Bronchial epithelial cell (primary cell): ENCODE data around the gene MAF. TPM values are rescaled to one million over a fixed set of nuclear protein-coding genes. Genes with fewer than 3 reads are reported as not detected.

Source experiments
- DNase-seq: peaks from one replicate; pipeline ENCODE4 v3.0.0-alpha.2; 2010; ENCODE audit warnings: low read depth
- FAIRE-seq: peaks from 2 replicates; lab custom pipeline; 2011; peaks lifted over from hg19 to GRCh38; lab: Jason Lieb, UNC
- H3K27me3 ChIP-seq: 2 replicates; pipeline ENCODE4 v1.5.1; 2011; ENCODE audit warnings: low read length; ENCODE audit not compliant: control insufficient read depth, insufficient read depth
- H3K36me3 ChIP-seq: 2 replicates; pipeline ENCODE4 v1.5.1; 2011; ENCODE audit warnings: low read length; ENCODE audit not compliant: control insufficient read depth, insufficient read depth
- H3K4me3 ChIP-seq: 2 replicates; pipeline ENCODE4 v1.5.1; 2011; ENCODE audit warnings: mild to moderate bottlenecking, low read depth, low read length, control low read depth
- CTCF ChIP-seq: IDR thresholded peaks from 2 replicates; pipeline ENCODE4 v1.5.1; 2011; ENCODE audit warnings: mild to moderate bottlenecking, moderate library complexity, low read length, control low read depth, inconsistent platforms; ENCODE audit not compliant: insufficient read depth, severe bottlenecking
- total RNA-seq: library from RNA; depleted of rRNA; stranded (reverse); fragments of >200 nt; gene quantifications from 2 replicates; pipeline ENCODE4 v1.2.1, GENCODE V29; 2014

The MAF gene
- total RNA-seq, 1 donor from 2014 or later, result 6.3 TPM

DNA sequence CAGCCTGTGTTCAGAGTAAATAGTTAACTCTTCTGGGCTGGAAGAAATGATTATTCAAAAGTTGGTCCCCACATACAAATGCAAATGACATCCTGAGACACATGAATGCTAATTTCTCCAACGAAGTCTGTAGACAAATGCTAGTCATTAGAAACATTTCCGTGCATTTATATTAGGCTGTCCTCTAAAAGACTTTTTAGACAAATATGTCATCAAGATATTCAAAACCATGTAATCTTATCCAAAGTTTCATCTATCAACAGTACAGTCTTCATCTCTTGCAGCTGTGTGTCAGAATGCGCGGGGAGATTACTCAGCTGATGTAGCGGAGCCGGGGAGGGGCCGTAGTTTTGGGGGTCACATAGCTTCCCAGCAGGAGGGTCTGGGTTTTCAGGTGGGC lies 33.8 kb upstream of the MAF start:
- DNase-seq, result no peak
- Histone ChIP-seq H3K27me3 (no peaks in the 10 kb centered on the region), H3K36me3 (no peaks in the 10 kb centered on the region), H3K4me3 (no peak overlapping the region)
- FAIRE-seq, result no peak
- TF ChIP-seq CTCF, result no peak

DNA sequence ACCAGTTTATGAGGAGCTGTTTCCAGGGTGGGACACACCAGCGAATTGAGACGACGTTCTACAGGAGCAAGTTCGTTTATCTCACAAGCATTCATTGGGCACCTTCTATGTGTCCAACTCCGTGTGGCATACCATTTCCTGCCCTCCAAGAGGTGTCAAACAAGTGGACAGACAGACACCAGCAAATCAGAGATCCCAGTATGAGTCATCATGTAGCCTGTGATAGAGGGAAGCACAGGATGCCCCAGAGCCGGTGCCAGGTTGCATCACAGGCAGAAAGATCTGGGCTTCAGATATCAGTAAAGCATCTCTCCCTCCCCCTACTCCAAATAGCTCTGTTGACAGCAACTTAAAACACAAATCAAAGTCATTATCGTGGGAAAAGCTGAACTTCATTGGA lies 31.8 kb upstream of the MAF start:
- no peak for TF ChIP-seq CTCF
- no peak for FAIRE-seq
- Histone ChIP-seq H3K27me3 (no peaks in the 10 kb centered on the region), H3K36me3 (no peaks in the 10 kb centered on the region), H3K4me3 (no peak overlapping the region)
- peak; percentile 60 for DNase-seq

GRCh38 chr16:79628988-79629387 lies 28.5 kb upstream of the MAF start:
- Histone ChIP-seq H3K36me3 (no peaks in the 10 kb centered on the region), H3K4me3 (no peak overlapping the region), H3K27me3 (peaks cover 3% of the 10 kb centered on the region)
- TF ChIP-seq CTCF, result no peak
- DNase-seq (no peak), FAIRE-seq (no peak)

- FAIRE-seq (peak; percentile 40), DNase-seq (peak; percentile 86)
- TF ChIP-seq CTCF, result no peak
- H3K27me3 ChIP-seq, result peaks cover 4% of the 10 kb centered on the region
- H3K36me3 ChIP-seq, result no peaks in the 10 kb centered on the region
- no peak overlapping the region for H3K4me3 ChIP-seq
Observed at GRCh38 chr16:79628501-79628975, 28.0 kb upstream of the MAF start.

DNA sequence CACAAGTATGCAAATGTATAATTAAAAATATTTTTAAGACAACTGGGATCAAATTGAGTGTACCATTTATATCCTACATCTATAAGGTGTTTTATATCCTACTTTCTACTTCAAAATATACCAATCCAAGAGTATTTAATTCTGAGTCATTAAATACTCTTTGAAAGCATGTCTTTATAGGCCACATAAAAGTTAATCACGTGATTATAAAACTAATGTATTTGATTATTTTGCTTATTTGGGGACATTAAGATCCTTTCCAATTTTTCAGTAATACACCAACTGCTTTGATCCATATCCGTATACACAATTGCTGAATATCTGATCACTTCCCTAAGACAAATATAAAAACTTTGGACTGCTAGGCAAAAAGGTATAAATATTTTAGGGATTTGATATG lies 26.6 kb upstream of the MAF start:
- Histone ChIP-seq H3K27me3 (peaks cover 4% of the 10 kb centered on the region), H3K4me3 (no peak overlapping the region), H3K36me3 (no peaks in the 10 kb centered on the region)
- TF ChIP-seq CTCF, result no peak
- DNase-seq (no peak), FAIRE-seq (no peak)

- TF ChIP-seq CTCF, result no peak
- DNase-seq, result no peak
- no peaks in the 10 kb centered on the region for H3K36me3 ChIP-seq
- H3K4me3 ChIP-seq, result no peak overlapping the region
- FAIRE-seq, result no peak
- H3K27me3 ChIP-seq, result peaks cover 4% of the 10 kb centered on the region
Observed at GRCh38 chr16:79625738-79626137, 25.2 kb upstream of the MAF start.
